Activated gamma-delta T cell treated with Interleukin-2 at 50 U/mL for 16 hours (primary cell): Measurements from ENCODE around the gene SDHAF1.
A peak's percentile ranks its signal among the peaks of the same experiment; 100 is the strongest.
"Not testable (repeated sequence)": the region's sequence is repeated elsewhere in the genome, so short reads cannot be mapped to it uniquely, and the experiment has no call there.

ENCODE experiments used
- DNase-seq: peaks from one replicate; pipeline ENCODE4 v3.0.0-alpha.2; 2020

SDHAF1 gene

GRCh38 chr19:35995048-35995993 lies at the start of gene SDHAF1:
SDHAF1 (plus strand) TSS chr19:35995188; CDS start chr19:35995275, 87 bp downstream.
- DNase-seq = peak; percentile 91

- DNase-seq = no peak
These were observed 48.8 kb upstream of the SDHAF1 start for GRCh38 chr19:35946203-35946602.

- DNase-seq = no peak
These were observed 45.9 kb upstream of the SDHAF1 start for GRCh38 chr19:35949131-35949530.

DNA sequence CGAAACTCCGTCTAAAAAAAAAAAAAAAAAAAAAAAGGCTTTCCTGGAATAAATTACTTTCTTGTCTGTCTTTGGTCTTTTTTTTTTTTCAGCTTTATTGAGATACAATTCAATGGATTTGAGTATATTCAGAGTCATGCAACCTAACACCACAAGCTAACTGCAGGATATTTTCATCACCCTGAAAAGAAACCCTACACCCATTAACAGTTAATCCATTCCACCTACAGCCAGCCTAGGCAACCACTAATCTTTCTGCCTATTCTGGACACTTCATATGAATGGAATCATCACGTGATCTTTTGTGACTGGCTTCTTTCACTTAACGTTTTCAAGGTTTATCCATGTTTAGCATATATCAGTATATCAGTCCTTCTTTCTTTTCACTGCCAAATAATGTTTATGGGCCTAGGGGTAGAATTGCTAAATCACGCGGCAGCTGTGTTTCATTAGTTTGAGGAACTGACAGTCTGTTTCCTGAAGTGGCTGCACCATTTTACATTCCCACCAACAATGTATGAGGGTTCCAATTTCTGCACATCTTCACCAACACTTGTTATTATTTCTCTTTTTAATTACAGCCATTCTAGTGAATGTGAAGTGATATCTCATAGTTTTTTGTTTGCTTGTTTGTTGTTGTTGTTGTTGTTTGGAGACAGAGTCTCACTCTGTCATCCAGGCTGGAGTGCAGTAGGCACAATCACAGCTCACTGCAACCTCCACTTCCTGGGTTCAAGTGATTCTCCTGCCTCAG lies 38.9 kb upstream of the SDHAF1 start:
- no peak for DNase-seq

GRCh38 chr19:35957411-35957810 lies 37.6 kb upstream of the SDHAF1 start:
- not testable (repeated sequence) for DNase-seq

- DNase-seq = no peak
These were observed 36.3 kb upstream of the SDHAF1 start for GRCh38 chr19:35958660-35959039.

DNA sequence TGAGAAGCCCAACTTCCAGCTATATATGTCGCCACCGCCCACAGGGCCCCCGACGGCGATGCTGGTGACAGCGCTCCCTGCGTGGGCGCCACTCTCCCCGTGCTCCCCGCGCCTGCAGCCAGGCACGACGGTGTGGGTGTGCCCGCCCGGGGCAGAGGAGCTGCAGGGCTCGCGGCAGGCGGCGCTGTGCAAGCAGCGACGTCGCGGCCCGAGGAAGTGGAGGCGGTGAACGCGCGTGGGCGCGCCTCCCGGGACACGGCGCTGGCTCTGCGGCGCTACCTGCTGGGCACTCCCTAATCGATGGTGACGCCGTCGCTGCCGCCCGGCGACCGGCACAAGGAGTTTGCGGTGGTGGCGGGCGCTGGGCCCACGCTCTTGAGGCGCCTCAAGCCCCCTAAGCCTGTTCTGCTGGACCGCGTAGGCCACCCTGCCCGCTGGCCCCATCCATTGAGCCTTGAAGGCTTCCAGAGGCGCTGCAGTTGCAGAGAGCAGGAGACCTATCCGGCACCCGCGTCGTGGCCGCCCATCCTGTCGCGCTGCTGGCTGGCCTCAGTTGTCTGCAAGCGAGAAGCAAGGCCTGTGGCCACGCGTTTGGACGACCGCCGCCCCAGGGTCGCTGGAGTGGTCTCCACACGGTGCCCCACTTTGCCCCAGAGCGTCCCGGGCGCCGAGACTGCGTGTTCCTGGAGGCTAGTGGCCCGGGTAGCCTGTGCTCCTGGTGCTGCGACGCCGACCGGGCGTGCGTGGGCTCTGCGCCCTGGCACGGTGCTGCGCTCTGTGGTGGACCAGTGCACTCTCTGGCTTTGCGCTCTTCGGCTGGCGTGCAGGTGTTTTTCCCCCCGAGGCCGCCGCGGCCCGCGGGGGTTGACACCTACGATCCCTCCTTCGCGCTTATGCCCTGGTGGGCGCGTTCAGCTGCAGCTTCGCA lies 35.7 kb upstream of the SDHAF1 start:
- peak; percentile 74 for DNase-seq

DNA sequence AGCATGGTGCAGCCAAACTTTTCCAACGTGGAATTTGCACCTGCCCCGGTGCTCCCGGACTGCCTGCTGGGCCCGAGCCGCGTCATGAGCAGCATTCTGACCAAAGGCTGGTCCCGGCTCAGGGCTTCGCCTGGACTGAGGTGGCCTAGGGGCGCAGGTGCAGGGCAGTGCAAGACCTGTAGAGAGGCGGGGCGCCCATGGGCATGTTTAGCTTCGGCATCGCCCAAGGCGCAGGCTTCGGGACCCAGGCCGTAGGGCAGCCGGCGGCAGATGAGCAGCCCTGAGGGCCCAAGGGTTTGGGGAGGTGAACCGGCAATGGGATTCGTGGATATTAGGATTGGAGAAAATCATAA lies 35.0 kb upstream of the SDHAF1 start:
- DNase-seq = no peak

- no peak for DNase-seq
These were observed 34.5 kb upstream of the SDHAF1 start for GRCh38 chr19:35960432-35960972.

- DNase-seq = peak; percentile 37
These were observed 31.5 kb upstream of the SDHAF1 start for GRCh38 chr19:35963514-35963913.

DNA sequence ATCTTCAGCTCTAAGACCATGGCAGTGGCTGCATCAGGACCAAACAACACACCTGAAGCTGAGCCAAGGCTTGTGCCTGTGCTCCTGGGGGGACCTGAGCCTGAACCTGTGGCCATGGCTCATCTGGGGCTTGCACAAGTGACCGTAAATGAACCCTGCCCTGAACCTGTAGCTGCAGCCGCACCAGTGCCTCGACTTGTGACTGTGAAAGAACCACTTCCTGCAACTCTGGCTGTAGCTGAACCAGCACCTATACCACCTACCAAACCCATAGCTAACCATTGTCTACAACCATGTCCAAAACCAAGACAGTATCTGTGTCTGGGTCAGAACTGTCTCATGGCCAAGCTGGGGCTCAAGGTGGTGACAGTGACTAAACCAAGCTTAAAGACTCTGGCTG lies 28.2 kb upstream of the SDHAF1 start:
- DNase-seq = no peak

- no peak for DNase-seq
These were observed 21.5 kb upstream of the SDHAF1 start for GRCh38 chr19:35973487-35973886.

DNA sequence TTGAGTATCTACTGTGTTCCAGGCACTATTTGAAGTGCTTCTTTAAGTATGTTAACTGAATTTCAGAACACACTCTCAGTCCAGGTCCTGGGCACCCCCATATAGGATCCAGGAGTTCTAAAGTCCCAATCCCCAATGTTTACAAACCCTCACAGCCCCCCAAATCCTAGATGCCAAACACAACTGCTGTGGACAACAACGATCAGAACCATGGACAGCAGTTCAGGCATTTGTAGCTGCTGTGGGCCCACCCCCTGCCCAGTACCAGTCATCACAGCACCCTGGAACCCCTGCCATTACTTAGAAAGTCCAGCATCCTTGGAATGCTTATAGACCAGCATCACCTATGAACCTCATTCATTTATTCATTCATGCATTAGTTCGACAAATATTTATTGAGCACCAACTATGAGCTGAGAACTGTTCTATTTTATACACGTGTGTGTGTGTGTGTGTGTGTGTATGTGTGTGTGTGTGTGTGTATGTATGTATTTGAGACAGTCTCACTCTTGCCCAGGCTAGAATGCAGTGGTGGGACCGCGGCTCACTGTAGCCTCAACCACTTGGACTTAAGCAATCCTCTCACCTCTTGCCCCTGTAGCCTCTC lies 19.3 kb upstream of the SDHAF1 start:
- no peak for DNase-seq

DNA sequence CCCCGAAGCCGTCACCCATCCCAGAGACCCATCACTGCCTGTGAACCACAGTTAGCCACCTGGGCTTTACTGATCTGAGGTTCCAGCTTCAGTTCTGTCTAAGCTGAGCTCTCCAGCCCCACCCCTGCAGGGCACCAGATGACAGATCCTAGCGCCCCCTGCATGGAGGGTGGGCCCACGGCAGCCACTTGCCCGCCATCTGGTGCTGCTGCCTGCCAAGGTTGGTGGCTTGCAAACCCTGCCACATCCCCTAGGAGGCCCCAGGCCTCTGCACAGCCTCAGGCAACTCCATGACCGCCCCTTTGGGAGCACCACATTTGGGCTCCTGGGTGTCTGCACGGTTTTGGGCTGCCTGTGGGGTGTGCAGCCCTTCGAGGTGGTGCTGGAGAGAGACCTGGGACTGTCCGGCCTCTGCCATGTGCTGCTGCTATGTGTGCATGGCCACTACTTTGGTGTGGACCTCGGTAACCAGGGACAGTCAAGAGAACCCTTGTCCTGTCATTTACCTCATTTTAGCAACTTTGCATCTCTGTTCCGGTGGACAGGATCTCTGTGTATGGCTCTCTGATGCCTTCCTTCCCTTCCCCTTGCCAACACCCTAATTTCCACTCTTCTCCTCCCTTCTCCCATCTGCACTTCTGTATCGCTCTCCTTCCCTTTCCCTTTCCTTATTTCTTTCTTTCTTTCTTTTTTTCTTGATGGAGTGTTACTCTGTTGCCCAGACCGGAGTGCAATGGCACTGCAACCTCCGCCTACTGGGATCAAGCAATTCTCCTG lies 17.4 kb upstream of the SDHAF1 start:
- no peak for DNase-seq

DNA sequence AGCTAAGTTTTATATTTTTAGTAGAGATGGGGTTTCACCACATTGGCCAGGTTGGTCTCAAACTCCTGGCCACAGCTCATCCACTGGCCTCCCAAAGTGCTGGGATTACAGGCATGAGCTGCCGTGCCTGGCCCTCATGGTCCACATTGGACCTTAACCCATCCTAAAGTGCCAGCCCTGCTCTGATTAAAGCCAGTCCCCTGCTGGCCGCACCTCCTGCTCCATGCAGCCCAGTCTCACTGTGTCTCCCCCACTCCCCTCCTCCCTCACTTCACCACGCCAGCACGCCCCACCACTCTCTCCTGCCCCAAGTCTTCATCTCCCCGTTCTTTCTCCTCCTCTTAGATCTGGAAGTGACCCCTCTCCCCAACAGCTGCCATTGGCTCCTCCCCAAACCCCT lies 16.7 kb upstream of the SDHAF1 start:
- DNase-seq = no peak

DNA sequence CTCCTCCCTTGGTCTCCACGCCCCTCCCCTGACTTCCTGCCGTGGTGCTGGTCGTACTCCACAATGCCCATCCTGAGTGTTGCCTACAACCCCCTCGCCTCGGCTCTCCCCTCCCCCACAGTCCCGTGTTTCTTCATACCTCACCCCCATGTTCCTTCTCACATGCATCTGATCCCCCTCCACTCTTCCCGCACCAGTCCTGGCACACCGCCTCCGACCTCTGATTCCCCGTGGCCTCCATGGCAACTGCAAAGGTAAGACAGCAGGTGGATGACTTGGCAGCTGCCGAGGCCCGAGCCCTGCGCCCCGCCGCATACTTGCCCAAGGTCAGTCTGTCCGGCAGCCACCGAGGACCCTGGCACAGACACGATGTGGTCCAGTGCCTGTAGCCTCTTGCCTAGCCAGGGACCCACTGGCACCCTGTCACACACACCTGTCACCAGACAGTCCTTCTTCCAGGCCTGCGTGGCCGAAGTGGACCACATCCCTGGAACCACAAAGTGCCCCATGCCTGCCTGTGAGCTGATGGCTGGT lies 16.1 kb upstream of the SDHAF1 start:
- DNase-seq = no peak

- not testable (repeated sequence) for DNase-seq
These were observed 14.0 kb upstream of the SDHAF1 start for GRCh38 chr19:35980997-35981396.

GRCh38 chr19:35983177-35983576 lies 11.8 kb upstream of the SDHAF1 start:
- DNase-seq = no peak

DNA sequence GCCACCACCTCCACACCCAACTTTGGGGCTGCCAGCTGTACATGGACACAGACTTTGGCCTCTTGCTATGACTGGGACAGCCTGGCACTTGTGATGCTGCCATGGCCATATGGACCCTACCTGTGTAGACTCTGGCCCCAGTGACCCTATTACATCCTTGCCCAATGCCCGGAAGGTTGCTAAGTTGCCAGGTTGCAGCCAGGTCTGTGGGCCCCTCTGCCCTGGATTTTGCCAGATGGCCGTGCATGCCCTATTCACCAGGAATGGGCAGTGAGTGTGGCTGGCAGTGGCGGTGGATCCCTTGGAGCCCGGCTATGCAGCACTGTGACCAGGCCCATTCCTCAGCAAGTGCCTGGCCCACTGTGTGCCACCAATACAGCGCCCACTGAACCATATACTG lies 8.9 kb upstream of the SDHAF1 start:
- no peak for DNase-seq

DNA sequence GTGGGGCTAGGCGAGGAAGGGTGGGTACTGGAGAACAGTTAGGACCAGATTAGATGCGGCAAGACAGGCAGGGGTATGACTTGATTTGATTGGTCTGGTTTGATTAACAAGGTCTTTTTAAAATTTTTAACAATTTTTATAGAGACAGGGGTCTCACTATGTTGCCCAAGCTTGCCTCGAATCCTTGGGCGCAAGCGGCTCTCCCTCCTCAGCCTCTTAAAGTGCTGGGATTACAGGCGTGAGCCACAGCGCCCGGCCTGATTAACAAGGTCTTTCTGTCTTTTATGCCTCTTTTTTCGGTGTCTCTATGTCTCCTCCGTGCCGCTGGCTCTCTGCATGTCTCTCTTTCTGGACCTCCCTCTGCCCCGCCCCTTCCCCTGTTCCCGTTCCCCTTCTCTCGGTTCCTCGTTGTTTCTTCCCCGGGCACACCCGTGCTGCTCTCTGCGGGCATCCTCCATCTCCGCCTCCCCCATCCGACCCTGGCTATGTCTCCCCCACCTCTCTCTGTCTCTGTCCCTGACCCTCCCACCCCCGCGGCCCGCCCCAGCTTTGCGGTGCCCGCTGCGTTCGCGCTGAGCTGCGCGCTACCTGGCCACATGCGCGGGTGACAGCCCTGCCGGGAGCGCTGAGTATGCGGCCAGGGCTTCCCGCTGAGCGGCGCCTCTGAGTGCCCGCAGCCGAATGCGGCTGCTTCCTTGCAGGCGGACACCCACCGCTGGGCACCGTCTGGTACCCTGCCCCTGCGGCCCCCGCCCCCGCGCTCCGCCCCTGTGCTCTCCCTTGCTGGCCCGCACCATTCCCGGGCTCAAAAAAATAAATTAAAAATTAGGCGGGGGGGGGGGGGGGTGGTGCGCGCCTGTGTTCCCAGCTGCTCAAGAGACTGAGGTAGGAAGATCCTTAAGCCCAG lies 8.1 kb upstream of the SDHAF1 start:
- no peak for DNase-seq
